ENCODE results near the gene APOOL.
"Not testable (repeated sequence)": the region's sequence is repeated elsewhere in the genome, so short reads cannot be mapped to it uniquely, and the experiment has no call there.

The APOOL gene
- 7.0 to 8.6 reads per million in 2 donors for total RNA-seq

- peak; percentile 49 for DNase-seq
These were observed at the start of gene APOOL for GRCh38 chrX:85003655-85004244. Gene APOOL (plus strand): TSS chrX:85003877. CDS start chrX:85003913, 36 bp downstream.

GRCh38 chrX:84956304-84956703 is 47.4 kb upstream of the APOOL start:
- DNase-seq = no peak

- no peak for DNase-seq
These were observed 28.9 kb upstream of the APOOL start for GRCh38 chrX:84974803-84975202.

- not testable (repeated sequence) for DNase-seq
These were observed 11.9 kb upstream of the APOOL start for GRCh38 chrX:84991739-84992138.

GRCh38 chrX:84993150-84993549 is 10.5 kb upstream of the APOOL start:
- no peak for DNase-seq

GRCh38 chrX:85001344-85001743 is 2.3 kb upstream of the APOOL start:
- no peak for DNase-seq

- DNase-seq = no peak
These were observed 578 bp downstream of the APOOL start for GRCh38 chrX:85004255-85004654.

GRCh38 chrX:85012098-85012497 is 8.4 kb downstream of the APOOL start:
- DNase-seq = no peak

- DNase-seq = not testable (repeated sequence)
These were observed 11.7 kb downstream of the APOOL start for GRCh38 chrX:85015351-85015750.

- DNase-seq = no peak
These were observed 14.0 kb downstream of the APOOL start for GRCh38 chrX:85017721-85018120.

GRCh38 chrX:85018471-85018870 is 14.8 kb downstream of the APOOL start:
- DNase-seq = no peak

GRCh38 chrX:85020216-85020615 is 16.5 kb downstream of the APOOL start:
- DNase-seq = no peak

GRCh38 chrX:85024044-85024443 is 20.4 kb downstream of the APOOL start:
- DNase-seq = no peak

- no peak for DNase-seq
These were observed 20.9 kb downstream of the APOOL start for GRCh38 chrX:85024562-85024961.

GRCh38 chrX:85026170-85026569 is 22.5 kb downstream of the APOOL start:
- DNase-seq = no peak

- no peak for DNase-seq
These were observed 25.4 kb downstream of the APOOL start for GRCh38 chrX:85029043-85029442.

- no peak for DNase-seq
These were observed 27.8 kb downstream of the APOOL start for GRCh38 chrX:85031505-85031904.

- DNase-seq = no peak
These were observed 33.4 kb downstream of the APOOL start for GRCh38 chrX:85037114-85037513.

GRCh38 chrX:85051627-85052026 is 48.0 kb downstream of the APOOL start:
- DNase-seq = no peak

- DNase-seq = no peak
These were observed 48.5 kb downstream of the APOOL start for GRCh38 chrX:85052205-85052604.

GRCh38 chrX:85052636-85053343 is 49.1 kb downstream of the APOOL start:
- no peak for DNase-seq

GRCh38 chrX:85065512-85066198 is 62.0 kb downstream of the APOOL start:
- DNase-seq = no peak

GRCh38 chrX:85077247-85077646 is 73.6 kb downstream of the APOOL start:
- DNase-seq = not testable (repeated sequence)

Measured in T-helper 9 cell (primary cell).